Measurements from ENCODE around the gene ZSCAN23. TPM values are rescaled to one million over a fixed set of nuclear protein-coding genes. Genes with fewer than 3 reads are reported as not detected.
"Not testable (repeated sequence)": the region's sequence is repeated elsewhere in the genome, so short reads cannot be mapped to it uniquely, and the experiment has no call there.

ZSCAN23 gene
- total RNA-seq, 4 donors from 2014 or later = 0.25 to 0.62 TPM; not detected in 2

- Histone ChIP-seq H3K4me3 (no peak overlapping the region), H3K4me1 (no peaks in the 10 kb centered on the region), H3K27ac (no peak overlapping the region), H3K27me3 (peaks cover 0 to 14% (median 0%) of the 10 kb centered on the region in 3 donors), H3K36me3 (no peaks in the 10 kb centered on the region), H3K9me3 (no peaks in the 10 kb centered on the region)
- no peak for DNase-seq
- in situ Hi-C loops (cut with MboI; ENCODE audit: low sequenced_read_pairs in 4 of 4) (no loop called here), intact Hi-C loops (cut with DNase I; ENCODE audit: low total_unique reads) (no loop called here)
- TF ChIP-seq CTCF (IDR thresholded peaks at IDR 0.05 in 4 of 5, conservative IDR thresholded peaks at IDR 0.05 in 1 of 5) (no peak), POLR2A (IDR thresholded peaks at IDR 0.05) (no peak)
- no peak for ATAC-seq
Measured at GRCh38 chr6:28480253-28480932, 37.1 kb upstream of the ZSCAN23 start.

- Histone ChIP-seq H3K4me1 (no peaks in the 10 kb centered on the region), H3K27ac (no peak overlapping the region), H3K4me3 (no peak overlapping the region), H3K36me3 (no peaks in the 10 kb centered on the region), H3K27me3 (peaks cover 0 to 14% (median 3%) of the 10 kb centered on the region in 3 donors), H3K9me3 (no peaks in the 10 kb centered on the region)
- ATAC-seq = no peak
- DNase-seq = no peak
- TF ChIP-seq CTCF (IDR thresholded peaks at IDR 0.05 in 4 of 5, conservative IDR thresholded peaks at IDR 0.05 in 1 of 5) = no peak
- TF ChIP-seq POLR2A (IDR thresholded peaks at IDR 0.05) = no peak
- intact Hi-C loops (cut with DNase I; ENCODE audit: low total_unique reads) = no loop called here
- in situ Hi-C loops (cut with MboI; ENCODE audit: low sequenced_read_pairs in 4 of 4) = no loop called here
Measured at GRCh38 chr6:28478518-28478917, 35.2 kb upstream of the ZSCAN23 start.

GRCh38 chr6:28474441-28475219 lies 31.3 kb upstream of the ZSCAN23 start:
- DNase-seq (no peak), ATAC-seq (no peak)
- H3K27me3 ChIP-seq = peaks cover 0 to 13% (median 3%) of the 10 kb centered on the region in 3 donors
- intact Hi-C loops (cut with DNase I; ENCODE audit: low total_unique reads) (no loop called here), in situ Hi-C loops (cut with MboI; ENCODE audit: low sequenced_read_pairs in 4 of 4) (no loop called here)
- no peaks in the 10 kb centered on the region for H3K4me1 ChIP-seq
- H3K36me3 ChIP-seq = no peaks in the 10 kb centered on the region
- no peak overlapping the region for H3K27ac ChIP-seq
- H3K4me3 ChIP-seq = no peak overlapping the region
- no peaks in the 10 kb centered on the region for H3K9me3 ChIP-seq
- TF ChIP-seq CTCF (IDR thresholded peaks at IDR 0.05 in 4 of 5, conservative IDR thresholded peaks at IDR 0.05 in 1 of 5) (no peak), POLR2A (IDR thresholded peaks at IDR 0.05) (no peak)

DNA sequence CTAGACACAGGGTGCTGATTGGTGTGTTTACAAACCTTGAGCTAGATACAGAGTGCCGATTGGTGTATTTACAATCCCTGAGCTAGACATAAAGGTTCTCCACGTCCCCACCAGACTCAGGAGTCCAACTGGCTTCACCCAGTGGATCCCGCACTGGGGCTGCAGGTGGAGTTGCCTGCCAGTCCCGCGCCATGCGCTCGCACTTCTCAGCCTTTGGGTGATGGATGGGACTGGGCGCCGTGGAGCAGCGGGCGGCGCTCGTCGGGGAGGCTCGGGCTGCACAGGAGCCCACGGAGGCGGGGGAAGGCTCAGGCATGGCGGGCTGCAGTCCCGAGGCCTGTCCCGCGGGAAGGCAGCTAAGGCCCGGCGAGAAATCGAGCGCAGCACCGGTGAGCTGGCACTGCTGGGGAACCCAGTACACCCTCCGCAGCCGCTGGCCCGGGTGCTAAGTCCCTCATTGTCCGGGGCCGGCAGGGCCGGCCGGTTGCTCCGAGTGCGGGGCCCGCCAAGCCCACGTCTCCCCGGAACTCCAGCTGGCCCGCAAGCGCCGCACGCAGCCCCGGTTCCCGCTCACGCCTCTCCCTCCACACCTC lies 26.0 kb upstream of the ZSCAN23 start:
- H3K36me3 ChIP-seq; in situ Hi-C loops (cut with MboI; ENCODE audit: low sequenced_read_pairs in 4 of 4): not testable (repeated sequence)

GRCh38 chr6:28468056-28468455 lies 24.8 kb upstream of the ZSCAN23 start:
- Histone ChIP-seq H3K4me3 (no peak overlapping the region), H3K9me3 (no peaks in the 10 kb centered on the region), H3K4me1 (no peaks in the 10 kb centered on the region), H3K27ac (no peak overlapping the region), H3K27me3 (no peaks in the 10 kb centered on the region), H3K36me3 (no peaks in the 10 kb centered on the region)
- intact Hi-C loops (cut with DNase I; ENCODE audit: low total_unique reads) = no loop called here
- no peak for ATAC-seq
- no peak for TF ChIP-seq CTCF (IDR thresholded peaks at IDR 0.05 in 4 of 5, conservative IDR thresholded peaks at IDR 0.05 in 1 of 5)
- TF ChIP-seq POLR2A (IDR thresholded peaks at IDR 0.05) = no peak
- no peak for DNase-seq
- in situ Hi-C loops (cut with MboI; ENCODE audit: low sequenced_read_pairs in 4 of 4) = no loop called here

More for the DNA sequence above, 26.0 kb upstream of the ZSCAN23 start:
- intact Hi-C loops (cut with DNase I; ENCODE audit: low total_unique reads); ATAC-seq; DNase-seq; H3K27ac ChIP-seq; H3K9me3 ChIP-seq; H3K27me3 ChIP-seq; H3K4me3 ChIP-seq; H3K4me1 ChIP-seq: not testable (repeated sequence)

Measured in gastrocnemius medialis (tissue), 4 donors.